Measurements from ENCODE around the gene CFAP46.
A peak's percentile ranks its signal among the peaks of the same experiment; 100 is the strongest.
"Not testable (repeated sequence)": the region's sequence is repeated elsewhere in the genome, so short reads cannot be mapped to it uniquely, and the experiment has no call there.

CFAP46 gene

GRCh38 chr10:132846631-132847415 lies 95.5 kb downstream of the CFAP46 start:
- in situ Hi-C loops (cut with HindIII; ENCODE audit: low pct_ligation_motif_present, low pct_unique_long_range_greater_than_20kb, low sequenced_read_pairs), result no loop called here
- no peak for DNase-seq

- in situ Hi-C loops (cut with HindIII; ENCODE audit: low pct_ligation_motif_present, low pct_unique_long_range_greater_than_20kb, low sequenced_read_pairs), result no loop called here
- DNase-seq, result no peak
Observed at GRCh38 chr10:132845780-132846595, 96.4 kb downstream of the CFAP46 start.

GRCh38 chr10:132845041-132845551 lies 97.3 kb downstream of the CFAP46 start:
- in situ Hi-C loops (cut with HindIII; ENCODE audit: low pct_ligation_motif_present, low pct_unique_long_range_greater_than_20kb, low sequenced_read_pairs), result no loop called here
- DNase-seq, result no peak

GRCh38 chr10:132844069-132844809 lies 98.1 kb downstream of the CFAP46 start:
- DNase-seq, result no peak
- in situ Hi-C loops (cut with HindIII; ENCODE audit: low pct_ligation_motif_present, low pct_unique_long_range_greater_than_20kb, low sequenced_read_pairs), result no loop called here

- DNase-seq; in situ Hi-C loops (cut with HindIII; ENCODE audit: low pct_ligation_motif_present, low pct_unique_long_range_greater_than_20kb, low sequenced_read_pairs): not testable (repeated sequence)
Observed at GRCh38 chr10:132843276-132843675, 99.1 kb downstream of the CFAP46 start.

- DNase-seq, result no peak
- in situ Hi-C loops (cut with HindIII; ENCODE audit: low pct_ligation_motif_present, low pct_unique_long_range_greater_than_20kb, low sequenced_read_pairs), result no loop called here
Observed at GRCh38 chr10:132842397-132842796, 100.0 kb downstream of the CFAP46 start.

- DNase-seq, result no peak
- in situ Hi-C loops (cut with HindIII; ENCODE audit: low pct_ligation_motif_present, low pct_unique_long_range_greater_than_20kb, low sequenced_read_pairs), result no loop called here
Observed at GRCh38 chr10:132841615-132841975, 100.8 kb downstream of the CFAP46 start.

GRCh38 chr10:132840698-132841614 lies 101.4 kb downstream of the CFAP46 start:
- DNase-seq, result no peak
- in situ Hi-C loops (cut with HindIII; ENCODE audit: low pct_ligation_motif_present, low pct_unique_long_range_greater_than_20kb, low sequenced_read_pairs), result no loop called here

GRCh38 chr10:132839061-132839460 lies 103.3 kb downstream of the CFAP46 start:
- DNase-seq, result no peak
- in situ Hi-C loops (cut with HindIII; ENCODE audit: low pct_ligation_motif_present, low pct_unique_long_range_greater_than_20kb, low sequenced_read_pairs), result no loop called here

- in situ Hi-C loops (cut with HindIII; ENCODE audit: low pct_ligation_motif_present, low pct_unique_long_range_greater_than_20kb, low sequenced_read_pairs), result no loop called here
- DNase-seq, result no peak
Observed at GRCh38 chr10:132838346-132838970, 103.9 kb downstream of the CFAP46 start.

- in situ Hi-C loops (cut with HindIII; ENCODE audit: low pct_ligation_motif_present, low pct_unique_long_range_greater_than_20kb, low sequenced_read_pairs), result no loop called here
- DNase-seq, result no peak
Observed at GRCh38 chr10:132837905-132838304, 104.5 kb downstream of the CFAP46 start.

- in situ Hi-C loops (cut with HindIII; ENCODE audit: low pct_ligation_motif_present, low pct_unique_long_range_greater_than_20kb, low sequenced_read_pairs), result no loop called here
- DNase-seq, result peak; percentile 36
Observed at GRCh38 chr10:132836832-132837540, 105.4 kb downstream of the CFAP46 start.

- in situ Hi-C loops (cut with HindIII; ENCODE audit: low pct_ligation_motif_present, low pct_unique_long_range_greater_than_20kb, low sequenced_read_pairs), result no loop called here
- DNase-seq, result peak; percentile 55
Observed at GRCh38 chr10:132836248-132836831, 106.0 kb downstream of the CFAP46 start.

GRCh38 chr10:132835848-132836233 lies 106.5 kb downstream of the CFAP46 start:
- in situ Hi-C loops (cut with HindIII; ENCODE audit: low pct_ligation_motif_present, low pct_unique_long_range_greater_than_20kb, low sequenced_read_pairs), result no loop called here

GRCh38 chr10:132834891-132835847 lies 107.2 kb downstream of the CFAP46 start:
- in situ Hi-C loops (cut with HindIII; ENCODE audit: low pct_ligation_motif_present, low pct_unique_long_range_greater_than_20kb, low sequenced_read_pairs), result no loop called here
- no peak for DNase-seq

More at GRCh38 chr10:132835848-132836233, 106.5 kb downstream of the CFAP46 start:
- DNase-seq, result no peak

- in situ Hi-C loops (cut with HindIII; ENCODE audit: low pct_ligation_motif_present, low pct_unique_long_range_greater_than_20kb, low sequenced_read_pairs), result no loop called here
Observed at GRCh38 chr10:132834311-132834761, 108.0 kb downstream of the CFAP46 start.

More at GRCh38 chr10:132834311-132834761, 108.0 kb downstream of the CFAP46 start:
- DNase-seq, result no peak

All from ACHN (cell line).